ENCODE measurements around the gene PRMT5.

PRMT5 gene

GRCh38 chr14:22910916-22911315, 18.3 kb downstream of the PRMT5 start:
- H3K14ac ChIP-seq (ENCODE audit: low read length in 2 of 2): no peak overlapping the region
- no peak overlapping the region for H3K27ac ChIP-seq (ENCODE audit: low read length, poor library complexity, severe bottlenecking)
- no peaks in the 10 kb centered on the region for H3K9me3 ChIP-seq (ENCODE audit: control insufficient read depth, low read length)
- no peak overlapping the region for H3K4me2 ChIP-seq (ENCODE audit: low read length, poor library complexity, severe bottlenecking)
- peaks cover 11% of the 10 kb centered on the region for H3K79me1 ChIP-seq (replicated peaks; ENCODE audit: low read length, poor library complexity, severe bottlenecking)
- H3K9ac ChIP-seq (ENCODE audit: low read length): no peak overlapping the region
- no peak for DNase-seq
- H3K4me3 ChIP-seq (ENCODE audit: insufficient read depth in 1 of 2, low read depth in 1 of 2, low read length in 2 of 2): no peak overlapping the region
- H3K36me3 ChIP-seq (ENCODE audit: control insufficient read depth in 1 of 2, insufficient read depth in 2 of 2, low read depth in 1 of 2, low read length in 2 of 2): peaks cover 36 to 50% of the 10 kb centered on the region in 2 experiments
- H3K4ac ChIP-seq (ENCODE audit: low read depth in 1 of 2, low read length in 2 of 2): no peak overlapping the region
- no peak overlapping the region for H2AFZ ChIP-seq (ENCODE audit: low read depth, low read length)
- H2BK5ac ChIP-seq (ENCODE audit: low read depth, low read length, poor library complexity, severe bottlenecking): no peak overlapping the region
- H2AK5ac ChIP-seq (ENCODE audit: low read length, severe bottlenecking): no peak overlapping the region
- no peaks in the 10 kb centered on the region for H3K4me1 ChIP-seq (ENCODE audit: control insufficient read depth, insufficient read depth, low read depth, low read length)
- no peak overlapping the region for H3K18ac ChIP-seq (ENCODE audit: low read depth in 1 of 2, low read length in 2 of 2)
- WGBS: 100% methylated on average over 4 of the region's 5 CpGs
- H2BK12ac ChIP-seq (ENCODE audit: low read length in 2 of 2): no peak overlapping the region
- no peaks in the 10 kb centered on the region for H3K27me3 ChIP-seq (ENCODE audit: control insufficient read depth in 1 of 2, insufficient read depth in 1 of 2, low read length in 2 of 2)
- H2BK120ac ChIP-seq (ENCODE audit: low read depth, low read length): no peak overlapping the region
- H3K23ac ChIP-seq (ENCODE audit: low read length in 2 of 2): no peak overlapping the region
- no peak overlapping the region for H2BK15ac ChIP-seq (ENCODE audit: low read depth, poor library complexity, severe bottlenecking)
- H4K8ac ChIP-seq (ENCODE audit: low read length): no peak overlapping the region
- H4K91ac ChIP-seq (ENCODE audit: low read length): no peak overlapping the region

GRCh38 chr14:22908601-22909000, 20.6 kb downstream of the PRMT5 start:
- Histone ChIP-seq H3K18ac (ENCODE audit: low read depth in 1 of 2, low read length in 2 of 2) (no peak overlapping the region), H2AK5ac (ENCODE audit: low read length, severe bottlenecking) (no peak overlapping the region), H3K23ac (ENCODE audit: low read length in 2 of 2) (no peak overlapping the region), H2BK5ac (ENCODE audit: low read depth, low read length, poor library complexity, severe bottlenecking) (no peak overlapping the region), H2BK15ac (ENCODE audit: low read depth, poor library complexity, severe bottlenecking) (no peak overlapping the region), H2BK12ac (ENCODE audit: low read length in 2 of 2) (no peak overlapping the region), H3K27ac (ENCODE audit: low read length, poor library complexity, severe bottlenecking) (no peak overlapping the region), H3K9ac (ENCODE audit: low read length) (peak overlapping the region; percentile 27), H3K27me3 (ENCODE audit: control insufficient read depth in 1 of 2, insufficient read depth in 1 of 2, low read length in 2 of 2) (no peaks in the 10 kb centered on the region), H2AFZ (ENCODE audit: low read depth, low read length) (no peak overlapping the region), H3K4me2 (ENCODE audit: low read length, poor library complexity, severe bottlenecking) (no peak overlapping the region), H3K9me3 (ENCODE audit: control insufficient read depth, low read length) (no peaks in the 10 kb centered on the region), H3K4me1 (ENCODE audit: control insufficient read depth, insufficient read depth, low read depth, low read length) (no peaks in the 10 kb centered on the region), H4K8ac (ENCODE audit: low read length) (no peak overlapping the region), H3K4me3 (ENCODE audit: insufficient read depth in 1 of 2, low read depth in 1 of 2, low read length in 2 of 2) (no peak overlapping the region), H3K79me1 (replicated peaks; ENCODE audit: low read length, poor library complexity, severe bottlenecking) (peaks cover 12% of the 10 kb centered on the region), H4K91ac (ENCODE audit: low read length) (no peak overlapping the region), H3K4ac (ENCODE audit: low read depth in 1 of 2, low read length in 2 of 2) (no peak overlapping the region), H3K36me3 (ENCODE audit: control insufficient read depth in 1 of 2, insufficient read depth in 2 of 2, low read depth in 1 of 2, low read length in 2 of 2) (peaks cover 49 to 68% of the 10 kb centered on the region in 2 experiments), H3K14ac (ENCODE audit: low read length in 2 of 2) (no peak overlapping the region), H2BK120ac (ENCODE audit: low read depth, low read length) (no peak overlapping the region)
- DNase-seq: peak; percentile 52
- WGBS: 98% methylated on average over 8 of the region's 8 CpGs

- Histone ChIP-seq H3K4ac (ENCODE audit: low read depth in 1 of 2, low read length in 2 of 2) (no peak overlapping the region), H3K23ac (ENCODE audit: low read length in 2 of 2) (no peak overlapping the region), H3K9me3 (ENCODE audit: control insufficient read depth, low read length) (no peaks in the 10 kb centered on the region), H3K4me3 (ENCODE audit: insufficient read depth in 1 of 2, low read depth in 1 of 2, low read length in 2 of 2) (no peak overlapping the region), H2BK12ac (ENCODE audit: low read length in 2 of 2) (no peak overlapping the region), H3K18ac (ENCODE audit: low read depth in 1 of 2, low read length in 2 of 2) (no peak overlapping the region), H3K4me1 (ENCODE audit: control insufficient read depth, insufficient read depth, low read depth, low read length) (no peaks in the 10 kb centered on the region), H4K8ac (ENCODE audit: low read length) (no peak overlapping the region), H4K91ac (ENCODE audit: low read length) (no peak overlapping the region), H2AK5ac (ENCODE audit: low read length, severe bottlenecking) (no peak overlapping the region), H3K27me3 (ENCODE audit: control insufficient read depth in 1 of 2, insufficient read depth in 1 of 2, low read length in 2 of 2) (no peaks in the 10 kb centered on the region), H3K14ac (ENCODE audit: low read length in 2 of 2) (no peak overlapping the region), H3K27ac (ENCODE audit: low read length, poor library complexity, severe bottlenecking) (no peak overlapping the region), H2BK120ac (ENCODE audit: low read depth, low read length) (no peak overlapping the region), H3K36me3 (ENCODE audit: control insufficient read depth in 1 of 2, insufficient read depth in 2 of 2, low read depth in 1 of 2, low read length in 2 of 2) (peaks cover 58 to 78% of the 10 kb centered on the region in 2 experiments), H3K4me2 (ENCODE audit: low read length, poor library complexity, severe bottlenecking) (no peak overlapping the region), H3K9ac (ENCODE audit: low read length) (no peak overlapping the region), H2BK15ac (ENCODE audit: low read depth, poor library complexity, severe bottlenecking) (no peak overlapping the region), H2BK5ac (ENCODE audit: low read depth, low read length, poor library complexity, severe bottlenecking) (no peak overlapping the region), H2AFZ (ENCODE audit: low read depth, low read length) (no peak overlapping the region), H3K79me1 (replicated peaks; ENCODE audit: low read length, poor library complexity, severe bottlenecking) (peaks cover 17% of the 10 kb centered on the region)
- WGBS: no CpG with 5 or more reads among the region's 3 CpGs
- no peak for DNase-seq
Observed at GRCh38 chr14:22907429-22907828, 21.7 kb downstream of the PRMT5 start.

GRCh38 chr14:22906073-22906472, 23.1 kb downstream of the PRMT5 start:
- Histone ChIP-seq H3K27me3 (ENCODE audit: control insufficient read depth in 1 of 2, insufficient read depth in 1 of 2, low read length in 2 of 2) (no peaks in the 10 kb centered on the region), H3K14ac (ENCODE audit: low read length in 2 of 2) (no peak overlapping the region), H2BK15ac (ENCODE audit: low read depth, poor library complexity, severe bottlenecking) (no peak overlapping the region), H3K36me3 (ENCODE audit: control insufficient read depth in 1 of 2, insufficient read depth in 2 of 2, low read depth in 1 of 2, low read length in 2 of 2) (peaks cover 70 to 84% of the 10 kb centered on the region in 2 experiments), H3K4me1 (ENCODE audit: control insufficient read depth, insufficient read depth, low read depth, low read length) (no peaks in the 10 kb centered on the region), H2BK120ac (ENCODE audit: low read depth, low read length) (no peak overlapping the region), H3K9ac (ENCODE audit: low read length) (no peak overlapping the region), H3K23ac (ENCODE audit: low read length in 2 of 2) (no peak overlapping the region), H2BK5ac (ENCODE audit: low read depth, low read length, poor library complexity, severe bottlenecking) (no peak overlapping the region), H2AK5ac (ENCODE audit: low read length, severe bottlenecking) (no peak overlapping the region), H2AFZ (ENCODE audit: low read depth, low read length) (no peak overlapping the region), H3K18ac (ENCODE audit: low read depth in 1 of 2, low read length in 2 of 2) (no peak overlapping the region), H4K91ac (ENCODE audit: low read length) (no peak overlapping the region), H3K4me3 (ENCODE audit: insufficient read depth in 1 of 2, low read depth in 1 of 2, low read length in 2 of 2) (no peak overlapping the region), H3K79me1 (replicated peaks; ENCODE audit: low read length, poor library complexity, severe bottlenecking) (peaks cover 15% of the 10 kb centered on the region), H3K4ac (ENCODE audit: low read depth in 1 of 2, low read length in 2 of 2) (no peak overlapping the region), H3K27ac (ENCODE audit: low read length, poor library complexity, severe bottlenecking) (no peak overlapping the region), H2BK12ac (ENCODE audit: low read length in 2 of 2) (no peak overlapping the region), H3K4me2 (ENCODE audit: low read length, poor library complexity, severe bottlenecking) (no peak overlapping the region), H4K8ac (ENCODE audit: low read length) (no peak overlapping the region), H3K9me3 (ENCODE audit: control insufficient read depth, low read length) (no peaks in the 10 kb centered on the region)
- WGBS: 98% methylated on average over 20 of the region's 20 CpGs
- no peak for DNase-seq
